ENCODE measurements around the gene C5orf58. TPM values are rescaled to one million over a fixed set of nuclear protein-coding genes. Genes with fewer than 3 reads are reported as not detected.

The C5orf58 gene
- total RNA-seq, 1 experiment from 2014 or later, result not detected

GRCh38 chr5:170269579-170269978 is 36.8 kb downstream of the C5orf58 start:
- Histone ChIP-seq H3K27ac (no peak overlapping the region), H3K4me3 (no peak overlapping the region), H3K4me1 (replicated peaks) (no peaks in the 10 kb centered on the region), H3K36me3 (no peaks in the 10 kb centered on the region), H3K9me3 (replicated peaks) (no peaks in the 10 kb centered on the region), H3K27me3 (replicated peaks) (peaks cover 27% of the 10 kb centered on the region)
- no peak for DNase-seq (ENCODE audit: low read depth in 1 of 2, low spot score in 2 of 2)

- Histone ChIP-seq H3K9me3 (replicated peaks) (no peaks in the 10 kb centered on the region), H3K27ac (no peak overlapping the region), H3K36me3 (no peaks in the 10 kb centered on the region), H3K4me3 (no peak overlapping the region), H3K27me3 (replicated peaks) (peaks cover 23% of the 10 kb centered on the region), H3K4me1 (replicated peaks) (no peaks in the 10 kb centered on the region)
- DNase-seq (ENCODE audit: low read depth in 1 of 2, low spot score in 2 of 2), result no peak
These were observed 37.7 kb downstream of the C5orf58 start for GRCh38 chr5:170270293-170271069.

GRCh38 chr5:170273968-170274710 is 41.4 kb downstream of the C5orf58 start:
- no peaks in the 10 kb centered on the region for H3K36me3 ChIP-seq
- no peaks in the 10 kb centered on the region for H3K27me3 ChIP-seq (replicated peaks)
- H3K27ac ChIP-seq, result no peak overlapping the region
- DNase-seq (ENCODE audit: low read depth in 1 of 2, low spot score in 2 of 2), result no peak
- no peak overlapping the region for H3K4me3 ChIP-seq
- no peaks in the 10 kb centered on the region for H3K4me1 ChIP-seq (replicated peaks)
- no peaks in the 10 kb centered on the region for H3K9me3 ChIP-seq (replicated peaks)

- Histone ChIP-seq H3K4me1 (replicated peaks) (no peaks in the 10 kb centered on the region), H3K4me3 (no peak overlapping the region), H3K27ac (no peak overlapping the region), H3K27me3 (replicated peaks) (no peaks in the 10 kb centered on the region), H3K9me3 (replicated peaks) (no peaks in the 10 kb centered on the region), H3K36me3 (no peaks in the 10 kb centered on the region)
- no peak for DNase-seq (ENCODE audit: low read depth in 1 of 2, low spot score in 2 of 2)
These were observed 42.7 kb downstream of the C5orf58 start for GRCh38 chr5:170275376-170275994.

- Histone ChIP-seq H3K27me3 (replicated peaks) (no peaks in the 10 kb centered on the region), H3K36me3 (no peaks in the 10 kb centered on the region), H3K4me3 (no peak overlapping the region), H3K9me3 (replicated peaks) (no peaks in the 10 kb centered on the region), H3K4me1 (replicated peaks) (no peaks in the 10 kb centered on the region), H3K27ac (no peak overlapping the region)
- no peak for DNase-seq (ENCODE audit: low read depth in 1 of 2, low spot score in 2 of 2)
These were observed 43.4 kb downstream of the C5orf58 start for GRCh38 chr5:170276140-170276539.

- Histone ChIP-seq H3K4me3 (no peak overlapping the region), H3K9me3 (replicated peaks) (no peaks in the 10 kb centered on the region), H3K4me1 (replicated peaks) (no peaks in the 10 kb centered on the region; the same call in 1 of the 2 replicates), H3K36me3 (no peaks in the 10 kb centered on the region), H3K27ac (no peak overlapping the region), H3K27me3 (replicated peaks) (no peaks in the 10 kb centered on the region)
- DNase-seq (ENCODE audit: low read depth in 1 of 2, low spot score in 2 of 2), result no peak
These were observed 45.1 kb downstream of the C5orf58 start for GRCh38 chr5:170277867-170278281.

- no peak overlapping the region for H3K4me3 ChIP-seq
- H3K4me1 ChIP-seq (replicated peaks), result no peaks in the 10 kb centered on the region; the same call in 1 of the 2 replicates
- no peak for DNase-seq (ENCODE audit: low read depth in 1 of 2, low spot score in 2 of 2)
- no peak overlapping the region for H3K27ac ChIP-seq
- no peaks in the 10 kb centered on the region for H3K9me3 ChIP-seq (replicated peaks)
- H3K36me3 ChIP-seq, result no peaks in the 10 kb centered on the region
- no peaks in the 10 kb centered on the region for H3K27me3 ChIP-seq (replicated peaks)
These were observed 46.0 kb downstream of the C5orf58 start for GRCh38 chr5:170278611-170279458.

- H3K4me1 ChIP-seq (replicated peaks), result no peaks in the 10 kb centered on the region; the same call in 1 of the 2 replicates
- H3K36me3 ChIP-seq, result no peaks in the 10 kb centered on the region
- H3K9me3 ChIP-seq (replicated peaks), result no peaks in the 10 kb centered on the region
- no peak overlapping the region for H3K4me3 ChIP-seq
- H3K27ac ChIP-seq, result no peak overlapping the region
- DNase-seq (ENCODE audit: low read depth in 1 of 2, low spot score in 2 of 2), result no peak
- no peaks in the 10 kb centered on the region for H3K27me3 ChIP-seq (replicated peaks)
These were observed 46.7 kb downstream of the C5orf58 start for GRCh38 chr5:170279459-170279817.

- DNase-seq (ENCODE audit: low read depth in 1 of 2, low spot score in 2 of 2), result no peak
- no peak overlapping the region for H3K27ac ChIP-seq
- H3K9me3 ChIP-seq (replicated peaks), result no peaks in the 10 kb centered on the region
- no peaks in the 10 kb centered on the region for H3K36me3 ChIP-seq
- H3K4me3 ChIP-seq, result no peak overlapping the region
- no peaks in the 10 kb centered on the region; the same call in 1 of the 2 replicates for H3K4me1 ChIP-seq (replicated peaks)
- no peaks in the 10 kb centered on the region for H3K27me3 ChIP-seq (replicated peaks)
These were observed 47.3 kb downstream of the C5orf58 start for GRCh38 chr5:170280011-170280493.

GRCh38 chr5:170283296-170283695 is 50.5 kb downstream of the C5orf58 start:
- no peaks in the 10 kb centered on the region for H3K36me3 ChIP-seq
- H3K9me3 ChIP-seq (replicated peaks), result no peaks in the 10 kb centered on the region
- H3K27ac ChIP-seq, result no peak overlapping the region
- H3K27me3 ChIP-seq (replicated peaks), result peaks cover 2% of the 10 kb centered on the region; the same call in 1 of the 2 replicates
- no peak for DNase-seq (ENCODE audit: low read depth in 1 of 2, low spot score in 2 of 2)
- H3K4me3 ChIP-seq, result no peak overlapping the region
- H3K4me1 ChIP-seq (replicated peaks), result no peaks in the 10 kb centered on the region; the same call in 1 of the 2 replicates

- no peaks in the 10 kb centered on the region; the same call in 1 of the 2 replicates for H3K4me1 ChIP-seq (replicated peaks)
- DNase-seq (ENCODE audit: low read depth in 1 of 2, low spot score in 2 of 2), result no peak
- H3K27ac ChIP-seq, result no peak overlapping the region
- H3K36me3 ChIP-seq, result no peaks in the 10 kb centered on the region
- H3K27me3 ChIP-seq (replicated peaks), result peaks cover 5% of the 10 kb centered on the region; the same call in 1 of the 2 replicates
- H3K4me3 ChIP-seq, result no peak overlapping the region
- H3K9me3 ChIP-seq (replicated peaks), result no peaks in the 10 kb centered on the region
These were observed 51.4 kb downstream of the C5orf58 start for GRCh38 chr5:170284231-170284630.

- H3K9me3 ChIP-seq (replicated peaks), result no peaks in the 10 kb centered on the region; the same call in 1 of the 2 replicates
- H3K4me3 ChIP-seq, result no peak overlapping the region
- no peak overlapping the region for H3K27ac ChIP-seq
- no peak for DNase-seq (ENCODE audit: low read depth in 1 of 2, low spot score in 2 of 2)
- H3K27me3 ChIP-seq (replicated peaks), result peaks cover 8% of the 10 kb centered on the region; the same call in 1 of the 2 replicates
- H3K36me3 ChIP-seq, result no peaks in the 10 kb centered on the region
- no peaks in the 10 kb centered on the region; the same call in 1 of the 2 replicates for H3K4me1 ChIP-seq (replicated peaks)
These were observed 52.4 kb downstream of the C5orf58 start for GRCh38 chr5:170285181-170285580.

- no peak overlapping the region for H3K4me3 ChIP-seq
- H3K36me3 ChIP-seq, result no peaks in the 10 kb centered on the region
- peaks cover 9% of the 10 kb centered on the region; the same call in 1 of the 2 replicates for H3K27me3 ChIP-seq (replicated peaks)
- DNase-seq (ENCODE audit: low read depth in 1 of 2, low spot score in 2 of 2), result no peak
- no peaks in the 10 kb centered on the region; the same call in 1 of the 2 replicates for H3K9me3 ChIP-seq (replicated peaks)
- no peaks in the 10 kb centered on the region; the same call in 1 of the 2 replicates for H3K4me1 ChIP-seq (replicated peaks)
- H3K27ac ChIP-seq, result no peak overlapping the region
These were observed 53.7 kb downstream of the C5orf58 start for GRCh38 chr5:170286386-170286925.

Measured in SJSA1 (cell line).